Mesenchymal stem cell (in vitro differentiated cells and primary cell): ENCODE measurements around the gene GLCE.

Experiments used
- DNase-seq: peaks from one replicate; pipeline ENCODE4 v3.0.0-alpha.2; 2013
- H2AFZ ChIP-seq: one replicate; pipeline ENCODE4 v1.6.1; 2013; ENCODE audit warnings: low read depth, mild to moderate bottlenecking, control low read depth, inconsistent platforms, low read length, moderate library complexity
- H2AK5ac ChIP-seq: 2 replicates; pipeline ENCODE4 v1.6.1; 2013; ENCODE audit warnings: low read length, moderate library complexity, mild to moderate bottlenecking, inconsistent platforms; ENCODE audit not compliant: severe bottlenecking
- H2BK120ac ChIP-seq: one replicate; pipeline ENCODE4 v1.6.1; 2013; ENCODE audit warnings: low read depth, mild to moderate bottlenecking, inconsistent platforms, low read length, moderate library complexity
- H2BK12ac ChIP-seq, 2 experiments: one replicate each; pipeline ENCODE4 v1.6.1; 2013; ENCODE audit warnings: inconsistent platforms in 2 of 2, low read length in 2 of 2, mild to moderate bottlenecking in 2 of 2, moderate library complexity in 2 of 2, control low read depth in 1 of 2
- H2BK15ac ChIP-seq: one replicate; pipeline ENCODE4 v1.6.1; 2013; ENCODE audit warnings: mild to moderate bottlenecking, low read depth, inconsistent platforms; ENCODE audit not compliant: poor library complexity, severe bottlenecking
- H2BK5ac ChIP-seq: 2 replicates; pipeline ENCODE4 v1.6.1; 2013; ENCODE audit warnings: low read depth, mild to moderate bottlenecking, low read length, control low read depth, inconsistent platforms; ENCODE audit not compliant: poor library complexity, severe bottlenecking
- H3K14ac ChIP-seq, 2 experiments: one replicate each; pipeline ENCODE4 v1.6.1; 2013; ENCODE audit warnings: inconsistent platforms in 2 of 2, low read length in 2 of 2, control low read depth in 1 of 2, mild to moderate bottlenecking in 1 of 2, moderate library complexity in 1 of 2
- H3K18ac ChIP-seq, 2 experiments: one replicate each; pipeline ENCODE4 v1.6.1; 2013; ENCODE audit warnings: inconsistent platforms in 2 of 2, low read length in 2 of 2, control low read depth in 1 of 2, low read depth in 1 of 2, mild to moderate bottlenecking in 1 of 2
- H3K23ac ChIP-seq, 2 experiments: one replicate each; pipeline ENCODE4 v1.6.1; 2013; ENCODE audit warnings: inconsistent platforms in 2 of 2, low read length in 2 of 2, mild to moderate bottlenecking in 2 of 2, moderate library complexity in 2 of 2, control low read depth in 1 of 2
- H3K27ac ChIP-seq: 2 replicates; pipeline ENCODE4 v1.5.1; 2013; ENCODE audit warnings: mild to moderate bottlenecking, moderate library complexity, low read length, control low read depth, inconsistent platforms; ENCODE audit not compliant: poor library complexity, severe bottlenecking
- H3K27me3 ChIP-seq, 2 experiments: 2 replicates each; pipeline versions ENCODE4 v1.6.1 to v1.7.0; 2013; ENCODE audit warnings: low read length in 2 of 2, mild to moderate bottlenecking in 2 of 2, moderate library complexity in 2 of 2, control low read depth in 1 of 2, inconsistent platforms in 1 of 2; ENCODE audit not compliant: control insufficient read depth in 1 of 2, insufficient read depth in 1 of 2
- H3K36me3 ChIP-seq, 2 experiments: 2 replicates each; pipeline versions ENCODE4 v1.6.1 to v1.7.0; 2013; ENCODE audit warnings: low read length in 2 of 2, control low read depth in 1 of 2, inconsistent platforms in 1 of 2, low read depth in 1 of 2, mild to moderate bottlenecking in 1 of 2; ENCODE audit not compliant: insufficient read depth in 2 of 2, control insufficient read depth in 1 of 2
- H3K4ac ChIP-seq, 2 experiments: one replicate each; pipeline ENCODE4 v1.6.1; 2013; ENCODE audit warnings: inconsistent platforms in 2 of 2, low read length in 2 of 2, mild to moderate bottlenecking in 2 of 2, moderate library complexity in 2 of 2, control low read depth in 1 of 2, low read depth in 1 of 2
- H3K4me1 ChIP-seq: 2 replicates; pipeline ENCODE4 v1.6.1; 2013; ENCODE audit warnings: low read depth, low read length, control low read depth; ENCODE audit not compliant: control insufficient read depth, insufficient read depth
- H3K4me2 ChIP-seq: 2 replicates; pipeline ENCODE4 v1.6.1; 2013; ENCODE audit warnings: low read length, mild to moderate bottlenecking, inconsistent platforms; ENCODE audit not compliant: poor library complexity, severe bottlenecking
- H3K4me3 ChIP-seq, 2 experiments: 2 replicates each; pipeline versions ENCODE4 v1.5.1 to v1.7.0; 2013; ENCODE audit warnings: low read length in 2 of 2, mild to moderate bottlenecking in 2 of 2, control low read depth in 1 of 2, low read depth in 1 of 2; ENCODE audit not compliant: insufficient read depth in 1 of 2
- H3K79me1 ChIP-seq: replicated peaks from 2 replicates; pipeline ENCODE4 v1.6.1; 2013; ENCODE audit warnings: mild to moderate bottlenecking, control low read depth, low read length, inconsistent platforms; ENCODE audit not compliant: poor library complexity, severe bottlenecking
- H3K9ac ChIP-seq: 2 replicates; pipeline ENCODE4 v1.7.0; 2013; ENCODE audit warnings: mild to moderate bottlenecking, low read length, moderate library complexity
- H3K9me3 ChIP-seq: 2 replicates; pipeline ENCODE4 v1.7.0; 2013; ENCODE audit warnings: mild to moderate bottlenecking, low read length; ENCODE audit not compliant: control insufficient read depth
- H4K8ac ChIP-seq: one replicate; pipeline ENCODE4 v1.6.1; 2013; ENCODE audit warnings: inconsistent platforms, mild to moderate bottlenecking, low read length, moderate library complexity
- H4K91ac ChIP-seq: one replicate; pipeline ENCODE4 v1.6.1; 2013; ENCODE audit warnings: mild to moderate bottlenecking, low read length, inconsistent platforms
- WGBS: methylation state at CpG from one replicate; pipeline ENCODE4 v1.1.7; 2013; ENCODE audit warnings: mixed read lengths; 5-methylcytosine and 5-hydroxymethylcytosine counted together

GLCE gene

GRCh38 chr15:69253156-69253555 lies 92.7 kb downstream of the GLCE start:
- Histone ChIP-seq H4K91ac (no peak overlapping the region), H3K27me3 (no peaks in the 10 kb centered on the region), H3K4me2 (peak overlapping the region; percentile 58), H3K9ac (peak overlapping the region; percentile 80), H2AK5ac (no peak overlapping the region), H3K4ac (no peak overlapping the region), H3K79me1 (no peaks in the 10 kb centered on the region), H3K36me3 (peaks cover 0 to 10% of the 10 kb centered on the region in 2 experiments), H3K4me1 (peaks cover 4% of the 10 kb centered on the region), H3K27ac (peak overlapping the region; percentile 96), H3K4me3 (peak overlapping the region in 1 of 2 experiments; percentile 39), H2BK120ac (no peak overlapping the region), H4K8ac (no peak overlapping the region), H2AFZ (peak overlapping the region; percentile 11), H3K18ac (peak overlapping the region in 1 of 2 experiments; percentile 33), H3K14ac (no peak overlapping the region), H2BK12ac (no peak overlapping the region), H2BK15ac (no peak overlapping the region), H2BK5ac (no peak overlapping the region), H3K9me3 (no peaks in the 10 kb centered on the region), H3K23ac (no peak overlapping the region)
- DNase-seq, result peak; percentile 78
- WGBS, result 82% methylated on average over 2 of the region's 3 CpGs

GRCh38 chr15:69265347-69265955 lies 105.0 kb downstream of the GLCE start:
- peak; percentile 31 for DNase-seq
- no peak overlapping the region for H2BK12ac ChIP-seq
- no peak overlapping the region for H4K8ac ChIP-seq
- no peak overlapping the region for H4K91ac ChIP-seq
- no peak overlapping the region for H2BK15ac ChIP-seq
- no peak overlapping the region for H3K9ac ChIP-seq
- H3K14ac ChIP-seq, result no peak overlapping the region
- 79% methylated on average over 4 of the region's 5 CpGs for whole genome bisulfite sequencing
- H2AK5ac ChIP-seq, result no peak overlapping the region
- no peaks in the 10 kb centered on the region for H3K27me3 ChIP-seq
- H3K36me3 ChIP-seq, result peaks cover 0 to 19% of the 10 kb centered on the region in 2 experiments
- H3K27ac ChIP-seq, result no peak overlapping the region
- H3K23ac ChIP-seq, result no peak overlapping the region
- no peak overlapping the region for H3K4me3 ChIP-seq
- H3K4me2 ChIP-seq, result no peak overlapping the region
- H3K79me1 ChIP-seq, result no peaks in the 10 kb centered on the region
- H2BK120ac ChIP-seq, result no peak overlapping the region
- no peaks in the 10 kb centered on the region for H3K9me3 ChIP-seq
- no peak overlapping the region for H3K18ac ChIP-seq
- H3K4ac ChIP-seq, result no peak overlapping the region
- no peaks in the 10 kb centered on the region for H3K4me1 ChIP-seq
- H2AFZ ChIP-seq, result no peak overlapping the region
- H2BK5ac ChIP-seq, result no peak overlapping the region

GRCh38 chr15:69271217-69271616 lies 110.8 kb downstream of the GLCE start:
- no peak overlapping the region for H3K18ac ChIP-seq
- no peak overlapping the region for H3K9ac ChIP-seq
- H3K27me3 ChIP-seq, result no peaks in the 10 kb centered on the region
- no peak overlapping the region for H3K4ac ChIP-seq
- H3K9me3 ChIP-seq, result no peaks in the 10 kb centered on the region
- no peak overlapping the region for H2BK12ac ChIP-seq
- H3K79me1 ChIP-seq, result no peaks in the 10 kb centered on the region
- H2AFZ ChIP-seq, result no peak overlapping the region
- peaks cover under 1% of the 10 kb centered on the region for H3K4me1 ChIP-seq
- no peak overlapping the region for H3K14ac ChIP-seq
- no peak overlapping the region for H2BK5ac ChIP-seq
- H4K91ac ChIP-seq, result no peak overlapping the region
- H3K23ac ChIP-seq, result no peak overlapping the region
- H3K4me3 ChIP-seq, result no peak overlapping the region
- no peak for DNase-seq
- H2AK5ac ChIP-seq, result no peak overlapping the region
- H3K4me2 ChIP-seq, result no peak overlapping the region
- H3K27ac ChIP-seq, result no peak overlapping the region
- no peak overlapping the region for H2BK120ac ChIP-seq
- no peak overlapping the region for H2BK15ac ChIP-seq
- no peak overlapping the region for H4K8ac ChIP-seq
- peaks cover 0 to 10% of the 10 kb centered on the region in 2 experiments for H3K36me3 ChIP-seq

- Histone ChIP-seq H2AK5ac (no peak overlapping the region), H2BK120ac (no peak overlapping the region), H3K14ac (no peak overlapping the region), H2BK5ac (no peak overlapping the region), H3K18ac (no peak overlapping the region), H3K9ac (no peak overlapping the region), H3K79me1 (no peaks in the 10 kb centered on the region), H3K27ac (no peak overlapping the region), H3K4me1 (peaks cover 4% of the 10 kb centered on the region), H3K9me3 (no peaks in the 10 kb centered on the region), H2BK15ac (peak overlapping the region; percentile 33), H4K8ac (no peak overlapping the region), H4K91ac (no peak overlapping the region), H2AFZ (no peak overlapping the region), H3K23ac (no peak overlapping the region), H3K36me3 (peaks cover 0 to 10% of the 10 kb centered on the region in 2 experiments), H3K4me3 (no peak overlapping the region), H3K4me2 (no peak overlapping the region), H2BK12ac (no peak overlapping the region), H3K4ac (no peak overlapping the region), H3K27me3 (no peaks in the 10 kb centered on the region)
- WGBS, result 63% methylated on average over 2 of the region's 3 CpGs
- peak; percentile 8 for DNase-seq
Observed at GRCh38 chr15:69272139-69272538, 111.7 kb downstream of the GLCE start.
